ENCODE results near the gene TP53I13.
"Not testable (repeated sequence)": the region's sequence is repeated elsewhere in the genome, so short reads cannot be mapped to it uniquely, and the experiment has no call there.

TP53I13 gene, protein sequence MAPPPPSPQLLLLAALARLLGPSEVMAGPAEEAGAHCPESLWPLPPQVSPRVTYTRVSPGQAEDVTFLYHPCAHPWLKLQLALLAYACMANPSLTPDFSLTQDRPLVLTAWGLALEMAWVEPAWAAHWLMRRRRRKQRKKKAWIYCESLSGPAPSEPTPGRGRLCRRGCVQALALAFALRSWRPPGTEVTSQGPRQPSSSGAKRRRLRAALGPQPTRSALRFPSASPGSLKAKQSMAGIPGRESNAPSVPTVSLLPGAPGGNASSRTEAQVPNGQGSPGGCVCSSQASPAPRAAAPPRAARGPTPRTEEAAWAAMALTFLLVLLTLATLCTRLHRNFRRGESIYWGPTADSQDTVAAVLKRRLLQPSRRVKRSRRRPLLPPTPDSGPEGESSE

DNA sequence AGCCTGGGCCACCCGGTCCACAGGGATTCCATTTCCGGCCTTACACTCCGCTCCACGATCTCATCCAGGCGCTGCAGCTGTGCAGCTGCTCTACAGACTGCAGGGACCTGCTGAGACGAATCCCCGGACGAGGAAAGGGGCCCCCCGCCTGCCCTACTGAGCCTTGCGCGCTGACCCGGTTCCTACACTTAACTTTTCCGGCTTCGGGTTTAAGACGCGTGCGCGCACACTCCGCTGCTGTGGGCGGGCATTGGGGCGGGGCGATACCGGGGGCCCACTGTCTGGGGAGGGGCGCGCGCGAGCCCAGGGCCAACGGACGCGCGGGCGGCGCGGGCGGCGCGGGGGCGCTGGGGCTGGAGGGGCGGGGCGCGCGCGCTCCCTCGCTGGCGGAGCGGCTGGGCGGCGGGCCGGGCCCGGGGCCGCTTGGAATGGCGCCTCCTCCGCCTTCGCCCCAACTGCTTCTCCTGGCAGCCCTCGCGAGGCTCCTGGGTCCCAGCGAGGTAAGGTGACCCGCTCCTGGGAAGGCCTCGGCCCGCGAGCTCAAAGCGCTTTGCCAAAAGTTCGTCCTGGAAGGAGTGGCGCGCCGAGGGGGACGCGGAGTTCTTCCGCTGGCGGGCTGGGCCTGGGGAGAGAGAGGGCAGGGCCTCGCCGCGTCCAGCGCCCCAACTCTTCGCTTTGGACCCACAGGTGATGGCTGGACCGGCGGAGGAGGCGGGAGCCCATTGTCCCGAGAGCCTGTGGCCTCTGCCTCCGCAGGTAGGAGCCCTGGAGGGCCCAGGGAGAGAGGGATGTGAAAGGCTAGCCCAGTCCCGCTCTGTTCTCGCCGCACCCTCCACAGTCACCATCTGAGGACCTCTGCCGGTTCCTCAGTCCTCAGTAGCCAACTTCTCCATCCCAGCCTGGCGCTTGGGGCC is at the start of gene TP53I13:
TP53I13 (plus strand) TSS at position 371 of the 914 bp plus-strand sequence; CDS start at position 429, 58 bp downstream.
- DNase-seq, result peak; percentile 78 to 90

DNA sequence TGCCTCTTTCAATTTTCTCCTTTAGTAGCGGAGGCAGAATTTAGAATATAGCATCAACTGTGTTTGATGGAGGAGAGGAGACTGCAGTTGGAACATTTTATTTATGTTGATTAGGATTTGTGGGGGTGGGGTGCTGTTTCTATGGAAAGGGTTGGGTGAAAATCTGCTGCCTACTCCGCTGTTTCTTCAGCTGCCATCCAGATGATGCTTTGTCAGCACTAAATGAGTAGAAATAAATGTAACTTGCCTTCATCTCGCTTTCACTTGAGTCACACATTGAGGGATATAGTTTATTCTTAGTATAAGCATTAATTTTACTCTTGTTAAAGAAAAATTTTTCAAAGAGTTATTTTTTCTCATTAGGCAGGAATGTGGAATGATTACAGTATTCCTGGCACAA is 43.8 kb upstream of the TP53I13 start:
- no peak for DNase-seq

DNA sequence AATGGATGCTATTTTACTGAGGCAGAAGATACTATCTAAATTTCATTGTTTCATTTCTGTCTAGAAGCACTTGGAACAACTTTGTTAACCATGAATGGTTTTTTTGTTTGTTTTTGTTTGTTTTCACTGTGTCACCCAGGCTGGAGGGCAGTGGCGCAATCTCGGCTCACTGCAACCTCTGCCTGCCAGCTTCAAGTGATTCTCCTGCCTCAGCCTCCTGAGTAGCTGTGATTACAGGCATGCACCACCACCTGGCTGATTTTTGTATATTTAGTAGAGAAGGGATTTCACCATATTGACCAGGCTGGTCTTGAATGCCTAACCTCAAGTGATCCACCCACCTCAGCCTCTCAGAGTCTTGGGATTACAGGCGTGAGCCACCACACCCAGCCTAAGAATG is 42.2 kb upstream of the TP53I13 start:
- no peak for DNase-seq

DNA sequence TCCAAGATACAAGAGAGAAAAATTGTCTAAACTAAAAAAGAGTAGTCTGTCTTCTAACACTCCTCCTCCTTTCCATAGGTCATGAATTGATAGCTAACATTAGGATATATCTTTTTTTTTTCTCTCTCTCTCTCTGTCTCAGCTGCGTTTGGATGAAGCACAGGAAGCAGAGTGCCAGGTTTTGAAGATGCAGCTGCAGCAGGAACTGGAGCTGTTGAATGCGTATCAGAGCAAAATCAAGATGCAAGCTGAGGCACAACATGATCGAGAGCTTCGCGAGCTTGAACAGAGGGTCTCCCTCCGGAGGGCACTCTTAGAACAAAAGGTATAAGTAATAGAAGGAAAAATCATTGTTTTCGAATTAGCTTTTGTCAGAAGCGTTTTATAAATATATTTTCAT is 34.5 kb upstream of the TP53I13 start:
- DNase-seq, result no peak

DNA sequence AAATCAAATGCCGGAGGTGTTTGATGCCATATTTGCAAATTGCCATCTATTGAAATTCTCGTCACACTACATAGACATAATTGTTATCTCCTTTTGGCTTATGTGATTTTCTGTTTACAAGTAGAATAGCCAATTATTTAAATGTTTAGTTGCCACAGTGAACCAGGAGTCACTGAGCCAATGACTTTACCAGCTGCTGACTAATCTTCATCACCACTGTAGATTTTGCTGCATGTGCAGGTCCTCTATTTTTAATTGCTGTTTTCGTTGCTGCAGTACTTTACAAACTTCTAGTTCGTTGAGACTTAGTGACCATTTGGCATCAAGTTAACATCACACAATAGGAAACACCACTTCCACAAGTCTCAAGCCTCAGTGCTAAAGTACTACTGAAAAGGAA is 24.4 kb upstream of the TP53I13 start:
- DNase-seq, result no peak

DNA sequence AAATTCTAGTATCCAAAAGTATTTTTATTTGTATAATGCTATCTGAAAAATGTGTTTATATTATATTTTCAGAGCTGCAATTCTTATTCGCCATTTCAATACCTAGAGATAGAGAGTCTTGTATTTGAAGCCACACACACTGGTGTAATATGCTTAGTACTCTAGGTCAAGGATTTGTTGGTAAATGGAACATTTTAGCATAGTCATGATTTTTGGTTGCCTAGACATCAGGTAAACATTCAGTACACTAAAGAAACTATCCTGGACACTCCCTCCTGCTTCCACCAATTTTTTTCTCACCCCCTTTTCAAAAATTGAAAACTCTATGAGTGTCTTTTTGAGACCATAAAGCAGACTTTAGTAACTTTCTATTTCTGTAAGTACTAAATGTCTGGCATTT is 22.4 kb upstream of the TP53I13 start:
- no peak for DNase-seq

DNA sequence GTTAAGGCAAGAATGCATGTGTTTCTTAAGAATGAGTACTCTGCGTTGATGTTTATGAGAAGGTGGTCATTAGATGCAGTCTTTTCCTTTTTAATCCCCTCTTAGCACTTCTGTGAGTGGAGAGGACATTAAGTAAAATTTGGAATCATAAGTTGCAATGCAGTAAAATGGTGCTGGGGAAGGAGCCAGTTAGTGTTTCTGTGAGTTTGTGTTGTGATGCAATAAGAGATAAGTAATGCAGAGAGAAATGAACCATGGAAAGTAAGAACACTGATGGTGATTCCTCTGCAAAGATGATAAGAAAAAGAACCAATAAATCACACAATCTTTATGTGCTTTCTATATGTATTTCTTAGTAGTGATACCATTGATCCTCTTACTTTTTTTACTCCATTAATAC is 21.7 kb upstream of the TP53I13 start:
- no peak for DNase-seq

DNA sequence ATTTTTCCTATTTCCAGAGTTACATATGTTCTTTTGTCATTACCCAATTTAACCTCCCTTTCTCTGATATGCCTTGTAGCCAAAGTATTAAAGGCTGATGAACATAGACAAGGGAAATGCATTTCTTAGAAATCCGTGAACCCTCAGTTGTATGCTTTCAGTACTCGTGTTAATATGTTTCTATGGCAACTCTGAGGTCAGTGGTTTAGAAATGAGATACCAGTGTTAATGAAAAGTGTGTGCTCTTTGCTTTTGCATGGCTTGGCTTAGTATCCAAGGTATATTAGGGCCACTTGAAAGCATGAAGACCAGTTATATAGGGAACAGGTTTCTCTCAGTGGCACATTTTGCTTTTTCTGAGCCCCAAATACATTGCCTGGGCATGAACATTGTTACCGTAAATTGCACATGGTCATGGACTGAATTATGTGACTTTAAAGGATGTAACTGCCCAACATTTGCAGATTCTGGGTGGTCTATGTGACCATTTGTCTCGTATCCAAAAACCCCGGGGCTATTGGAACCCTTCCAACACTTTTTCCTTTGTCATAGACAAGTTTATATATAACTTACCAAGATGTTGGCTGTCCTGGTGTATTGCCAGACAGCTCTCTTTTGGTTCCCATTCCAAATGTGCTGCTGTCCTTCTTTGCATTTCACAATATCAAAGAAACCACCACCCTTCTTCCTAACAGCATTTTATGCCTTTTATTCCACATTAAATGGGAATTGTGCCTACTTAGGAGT is 19.2 kb upstream of the TP53I13 start:
- DNase-seq, result peak in 1 of 2 experiments; percentile 9

DNA sequence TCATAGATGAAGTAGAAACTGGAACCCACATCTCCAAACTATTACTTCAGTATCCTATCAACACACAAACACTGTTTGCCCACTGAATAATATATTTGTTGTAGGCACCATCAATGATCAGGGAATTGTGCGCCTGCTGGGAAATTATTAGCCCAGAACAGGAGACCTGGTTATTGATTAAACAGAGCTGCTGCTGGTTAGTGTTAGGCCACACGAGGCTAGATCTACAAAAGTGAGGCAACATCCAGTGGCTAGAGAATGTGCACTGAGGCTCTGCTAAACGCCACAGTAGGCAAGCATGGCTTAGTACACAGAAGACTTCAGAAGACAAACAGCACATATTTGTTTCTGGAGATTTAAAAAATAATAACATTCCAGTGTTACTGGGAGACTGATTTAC is 12.7 kb upstream of the TP53I13 start:
- DNase-seq, result no peak

DNA sequence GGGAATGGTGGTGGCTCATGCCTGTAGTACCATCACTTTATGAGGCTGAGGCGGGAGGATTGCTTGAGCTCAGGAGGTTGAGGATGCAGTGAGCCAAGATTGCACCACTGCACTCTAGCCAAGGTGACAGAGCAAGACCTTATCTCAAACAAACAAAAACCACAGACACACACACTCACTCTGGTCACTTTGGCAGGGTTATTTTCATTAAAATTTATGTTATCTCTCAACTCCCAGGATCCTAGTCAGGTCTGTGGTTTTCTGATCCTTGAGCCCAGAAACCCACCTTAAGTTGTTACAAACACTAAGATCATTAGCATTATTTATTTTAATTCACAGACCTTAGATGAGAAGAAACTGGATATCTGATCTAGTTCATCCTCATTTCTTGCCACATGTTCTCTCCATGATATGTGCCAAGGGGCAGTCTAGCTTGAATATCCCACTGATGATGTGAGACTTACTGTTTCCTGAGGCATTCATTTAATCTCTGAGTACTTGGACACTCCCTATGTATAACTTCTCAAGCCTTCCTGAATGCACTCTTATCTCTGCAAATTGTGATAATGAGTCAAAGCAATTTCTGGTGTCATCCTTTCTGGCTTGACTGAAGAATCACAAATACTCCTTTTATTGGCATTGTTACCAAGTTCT is 11.3 kb upstream of the TP53I13 start:
- no peak for DNase-seq

DNA sequence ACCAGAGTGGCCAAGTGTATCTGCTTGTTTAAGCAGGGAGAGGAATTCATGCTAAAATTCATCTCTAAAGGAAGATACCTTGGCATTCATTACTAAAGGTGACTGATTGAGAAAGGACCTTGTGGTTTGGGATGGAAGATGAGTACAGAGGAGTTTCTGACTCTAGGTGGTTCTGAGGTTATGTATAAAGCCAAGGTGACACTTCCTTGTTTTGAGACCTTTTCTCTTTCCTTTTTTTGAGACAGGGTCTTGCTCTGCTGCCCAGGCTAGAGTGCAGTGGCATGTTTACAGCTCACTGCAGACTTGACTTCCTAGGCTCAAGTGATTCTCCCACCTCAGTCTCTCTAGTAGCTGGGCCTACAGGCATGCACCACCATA is 10.8 kb upstream of the TP53I13 start:
- no peak for DNase-seq

DNA sequence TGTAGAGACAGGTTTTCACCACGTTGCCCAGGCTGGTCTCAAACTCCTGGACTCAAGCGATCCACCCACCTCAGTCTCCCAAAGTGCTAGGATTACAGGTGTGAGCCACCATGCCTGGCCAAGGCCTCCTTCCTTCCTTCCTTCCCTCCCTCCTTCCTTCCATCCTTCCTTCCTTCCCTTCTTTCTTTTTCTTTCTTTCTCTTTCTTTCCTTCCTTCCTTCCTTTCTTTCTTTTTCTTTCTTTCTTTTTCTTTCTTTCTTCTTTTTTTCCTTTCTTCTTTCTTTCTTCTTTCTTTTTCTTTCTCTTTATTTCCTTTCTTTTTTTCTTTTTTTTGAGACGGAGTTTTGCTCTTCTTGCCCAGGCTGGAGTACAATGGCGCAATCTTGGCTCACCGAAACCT is 10.4 kb upstream of the TP53I13 start:
- DNase-seq, result not testable (repeated sequence)

DNA sequence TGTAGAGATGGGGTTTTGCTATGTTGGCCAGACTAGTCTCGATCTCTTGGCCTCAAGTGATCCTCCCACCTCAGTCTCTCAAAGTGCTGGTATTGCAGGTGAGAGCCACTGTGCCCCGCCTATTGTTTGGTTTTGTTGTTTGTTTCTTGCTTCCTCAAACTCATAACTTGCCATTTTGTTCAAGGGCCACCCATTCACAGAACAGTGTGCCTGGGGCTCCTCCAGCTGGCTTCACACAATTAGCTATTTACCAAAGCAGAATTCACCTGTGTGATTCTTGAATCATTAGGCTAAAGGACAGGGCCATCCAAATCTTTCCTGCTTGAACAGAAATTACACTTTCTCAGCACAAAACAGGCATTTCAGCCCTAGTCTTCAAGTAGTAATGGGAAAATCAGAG is 8.9 kb upstream of the TP53I13 start:
- no peak for DNase-seq

DNA sequence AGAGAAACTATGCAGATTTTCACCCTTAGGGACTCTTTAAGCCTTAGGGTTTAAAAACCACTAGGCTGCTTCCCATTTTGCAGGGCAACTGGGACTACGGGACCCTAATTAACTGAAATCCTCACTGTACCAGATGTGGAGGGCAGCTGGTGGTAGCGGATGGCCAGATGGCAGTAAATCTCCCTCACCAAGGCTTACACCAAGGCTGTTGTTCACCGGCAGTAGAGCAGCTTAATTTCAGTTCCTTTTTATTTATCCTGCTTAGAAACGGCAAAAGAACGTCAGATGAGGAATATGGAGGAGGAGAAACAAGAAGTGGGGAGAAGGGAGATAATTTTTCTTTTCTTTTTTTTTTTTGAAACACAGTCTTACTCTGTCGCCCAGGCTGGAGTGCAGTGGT is 8.2 kb upstream of the TP53I13 start:
- DNase-seq, result no peak

DNA sequence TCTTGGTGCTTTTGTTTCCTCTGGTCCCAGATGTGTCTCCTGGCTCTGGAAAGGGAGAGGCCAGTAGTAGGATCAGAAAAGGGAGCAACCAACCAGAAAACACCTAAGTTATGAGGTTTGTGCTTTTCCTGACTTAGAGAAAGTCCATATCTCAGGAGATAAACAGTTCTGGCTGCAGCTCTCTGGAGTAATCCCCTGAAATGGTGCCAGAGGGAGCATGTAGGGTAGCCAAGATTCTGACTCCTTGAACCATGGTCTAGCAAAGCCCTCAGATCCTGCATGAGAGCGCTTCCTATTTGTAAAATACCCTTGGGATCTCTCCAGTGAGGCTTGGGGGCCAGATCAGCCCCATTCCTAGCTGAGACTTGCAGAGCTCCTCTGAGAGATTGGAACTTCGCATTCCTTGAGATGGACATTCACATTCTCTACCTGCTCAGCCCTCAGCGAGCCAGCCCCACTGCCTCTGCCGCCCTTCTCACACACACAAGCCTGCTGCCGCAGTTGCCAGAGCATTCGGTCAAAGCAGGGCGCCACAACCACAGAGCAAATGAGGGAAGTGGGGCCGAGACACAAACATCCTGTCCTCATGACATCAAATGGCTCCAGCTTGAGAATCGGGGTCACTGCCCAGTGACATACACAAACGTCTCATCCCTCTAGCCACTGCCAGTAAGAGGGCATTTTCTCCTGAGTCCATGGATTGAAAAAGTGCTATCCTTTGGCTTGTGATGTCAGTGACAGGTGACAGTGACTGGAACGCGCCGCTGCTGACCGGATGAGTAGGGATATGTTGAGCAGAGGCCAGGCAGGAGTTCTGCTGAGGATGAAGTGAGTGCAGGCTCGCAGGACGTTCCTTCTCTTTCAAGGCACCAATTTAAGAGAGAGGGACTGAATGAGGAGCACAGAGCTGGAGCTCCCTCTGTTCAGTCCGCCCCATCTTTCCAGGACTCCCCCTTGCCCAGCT is 6.7 kb upstream of the TP53I13 start:
- no peak for DNase-seq

DNA sequence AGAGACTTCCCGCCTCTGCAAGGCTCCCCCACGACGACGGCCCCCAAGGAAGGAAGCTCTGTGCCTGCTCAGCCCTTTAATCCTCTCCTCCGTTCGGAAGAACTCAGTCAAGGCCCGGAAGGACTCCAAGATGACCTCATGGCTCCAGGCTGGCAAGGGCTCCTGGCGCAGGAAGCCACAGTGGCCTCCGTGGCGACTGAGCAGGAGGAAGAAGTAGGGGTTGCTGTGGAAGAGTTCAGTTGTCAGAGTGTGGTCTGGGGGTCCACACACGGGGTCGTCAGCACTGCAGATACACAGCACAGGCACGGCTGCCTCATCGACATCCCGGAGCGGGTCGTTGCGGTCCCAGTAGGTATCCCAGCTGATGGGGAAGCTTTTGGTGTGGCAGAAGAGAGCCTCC is 5.9 kb upstream of the TP53I13 start:
- DNase-seq, result no peak

DNA sequence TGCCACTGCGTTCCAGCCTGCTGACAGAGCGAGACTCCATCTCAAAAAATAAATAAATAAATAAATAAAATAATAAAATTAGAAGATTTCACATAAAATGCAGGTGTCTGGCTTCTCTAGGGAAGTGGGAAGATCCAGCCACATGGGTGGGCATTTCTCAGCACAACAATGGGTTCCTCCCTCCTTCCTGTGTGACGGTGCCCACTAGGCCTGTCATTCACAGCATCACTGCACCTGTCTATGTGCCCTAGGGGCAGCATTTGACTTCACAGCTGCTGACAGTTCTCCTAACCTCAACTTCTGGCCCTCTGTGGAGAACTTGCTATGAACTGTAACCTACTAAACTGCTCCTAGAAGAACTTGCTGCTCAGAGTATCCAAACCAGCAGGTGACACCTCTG is 4.7 kb upstream of the TP53I13 start:
- no peak for DNase-seq

DNA sequence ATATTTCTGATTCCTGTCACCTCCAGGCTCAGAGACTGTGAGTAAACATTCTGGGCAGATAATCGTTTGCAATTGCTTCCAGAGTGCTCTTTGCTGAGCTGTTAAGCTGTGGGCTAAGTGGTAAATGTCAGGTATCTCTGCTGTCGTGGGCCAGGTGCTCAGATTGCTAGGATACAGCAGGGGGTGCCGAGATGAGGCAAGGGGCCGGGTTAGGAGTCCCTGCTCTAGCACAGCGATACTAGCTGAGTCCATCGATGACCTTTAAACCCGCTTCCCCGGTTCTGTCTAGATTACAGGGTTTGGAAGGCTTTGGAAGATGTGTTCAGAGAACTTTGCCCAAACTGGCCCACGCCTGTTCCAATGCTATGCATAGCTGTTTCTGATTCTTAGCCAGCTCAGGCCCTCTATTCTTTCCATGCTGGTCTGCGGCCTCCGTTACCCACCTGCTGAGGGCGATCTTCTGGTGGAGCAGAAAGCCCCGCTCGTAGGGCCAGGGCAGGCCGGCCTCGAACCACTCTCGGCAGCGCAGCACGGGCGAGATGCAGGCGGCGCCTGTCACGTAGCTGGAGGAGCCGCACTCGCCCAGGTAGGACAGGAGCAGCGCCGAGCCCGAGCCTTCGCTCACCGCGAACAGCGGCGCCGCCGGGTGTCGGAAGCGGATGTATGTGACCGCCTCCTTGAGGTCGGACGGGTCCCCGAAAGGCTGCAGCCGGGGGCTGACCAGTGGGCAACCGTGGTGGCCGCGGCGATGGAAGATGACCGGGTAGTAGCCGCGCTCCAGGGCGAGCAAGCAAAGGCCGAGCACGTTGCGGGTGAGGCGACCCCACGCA is 2.6 kb upstream of the TP53I13 start:
- DNase-seq, result peak; percentile 11 to 32

DNA sequence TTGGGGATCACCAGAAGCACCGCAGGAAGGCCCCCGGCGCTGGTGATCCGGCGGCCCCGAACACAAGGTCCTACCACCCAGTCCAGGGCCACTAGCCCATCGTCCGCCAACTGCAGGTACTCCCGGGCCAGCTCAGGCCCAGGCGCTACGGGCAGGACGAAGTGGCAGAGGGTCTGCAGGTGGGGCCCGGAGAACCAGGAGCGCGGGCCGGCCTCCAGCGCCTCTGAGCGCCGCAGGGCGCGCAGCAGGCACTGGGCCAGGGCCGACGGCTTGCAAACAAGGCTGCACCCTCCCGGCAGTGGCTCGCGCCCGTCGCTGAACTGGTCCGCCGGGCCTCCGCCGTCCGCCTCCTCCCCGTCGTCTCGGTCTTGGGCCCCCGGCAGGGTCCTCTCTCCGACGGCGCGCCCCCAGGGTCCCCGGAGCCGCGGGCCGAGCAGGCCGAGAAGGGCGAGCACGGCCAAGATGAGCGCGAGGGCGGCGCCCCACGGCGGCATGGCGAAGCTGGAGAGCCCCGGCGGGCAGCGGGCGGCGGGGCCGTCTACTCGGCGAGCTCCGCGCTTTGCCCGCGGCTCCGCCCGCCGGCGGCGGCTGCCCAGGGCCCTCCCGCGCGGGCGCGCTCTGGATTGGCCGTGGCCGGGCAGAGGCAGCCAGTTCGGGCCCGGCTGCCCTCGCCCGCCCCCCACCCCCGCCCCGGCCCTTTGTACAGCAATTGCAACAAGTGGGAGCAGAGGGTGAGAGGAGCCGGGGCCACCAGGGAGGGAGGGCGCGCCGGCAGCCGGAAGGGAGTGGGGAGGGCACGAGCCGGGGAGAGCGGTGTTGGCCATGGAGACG is 1.8 kb upstream of the TP53I13 start, which contains the start of gene ABHD15:
ABHD15 (minus strand) TSS at position 565 of the 831 bp plus-strand sequence; CDS start at position 494, 71 bp downstream.
- peak; percentile 31 to 72 for DNase-seq

DNA sequence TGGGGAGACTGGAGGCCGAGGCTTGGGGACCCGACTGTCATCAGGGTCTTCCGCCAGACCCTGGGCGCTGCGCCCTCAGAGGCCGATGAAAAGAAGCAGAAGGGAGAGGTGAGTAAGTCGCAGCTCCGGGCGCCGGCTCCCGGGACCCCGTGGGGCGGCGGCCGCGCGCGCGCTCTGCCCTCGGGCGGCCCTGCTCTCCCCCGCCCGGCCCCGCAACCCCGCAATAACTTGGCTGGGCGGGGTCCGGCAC is 1.3 kb upstream of the TP53I13 start:
- peak in 1 of 2 experiments; percentile 54 for DNase-seq

All from NCI-H1930 (cell line).